CD4-positive, alpha-beta T cell (primary cell): Measurements from ENCODE around the gene LEP. TPM values are rescaled to one million over a fixed set of nuclear protein-coding genes. Genes with fewer than 3 reads are reported as not detected.

ENCODE experiments used
- ATAC-seq: fragments of 200-7000 bp; cut with Tn5 transposase; one replicate; pipeline ENCODE4 v1.10.0; 2022; ENCODE audit warnings: mild to moderate bottlenecking; ENCODE audit not compliant: poor library complexity
- CTCF ChIA-PET: fragments of 350-600 bp; sonication (Branson Sonifier 250); formaldehyde crosslinking; loops from one replicate; lab custom pipeline; 2021; ENCODE audit warnings: antibody characterized with exemption, inconsistent platforms; lab: Charles Lee
- POLR2A ChIA-PET: fragments of 350-600 bp; sonication (Branson Sonifier 250); formaldehyde crosslinking; loops from one replicate; lab custom pipeline; 2021; ENCODE audit warnings: antibody characterized with exemption, inconsistent platforms; lab: Charles Lee
- DNase-seq, 14 experiments: peaks; one replicate each; pipeline ENCODE4 v3.0.0-alpha.2; 2013 to 2020; ENCODE audit warnings: mixed read lengths in 2 of 14
- H3K27ac ChIP-seq, 2 donors: one replicate each; pipeline versions ENCODE4 v1.5.1 to v1.7.0; 2013; ENCODE audit warnings: low read length in 2 of 2, low read depth in 1 of 2, mild to moderate bottlenecking in 1 of 2
- H3K27me3 ChIP-seq, 2 experiments: 1 replicate in 1 of 2; 2 replicates in 1 of 2; pipeline versions ENCODE4 v1.6.1 to v1.7.0; 2013; ENCODE audit warnings: low read length in 2 of 2, control low read depth in 1 of 2, mild to moderate bottlenecking in 1 of 2, moderate library complexity in 1 of 2; ENCODE audit not compliant: insufficient read depth in 2 of 2, control insufficient read depth in 1 of 2
- H3K36me3 ChIP-seq: one replicate; pipeline ENCODE4 v1.6.1; 2013; ENCODE audit warnings: low read length, control low read depth; ENCODE audit not compliant: insufficient read depth
- H3K4me1 ChIP-seq: one replicate; pipeline ENCODE4 v1.6.1; 2013; ENCODE audit warnings: low read length, control low read depth; ENCODE audit not compliant: insufficient read depth
- H3K4me3 ChIP-seq: one replicate; pipeline ENCODE4 v1.5.1; 2013; ENCODE audit warnings: mild to moderate bottlenecking, low read length, moderate library complexity
- H3K9me3 ChIP-seq, 2 experiments: 1 replicate in 1 of 2; 2 replicates in 1 of 2; pipeline versions ENCODE4 v1.6.1 to v1.7.0; 2013; ENCODE audit warnings: low read length in 2 of 2, mild to moderate bottlenecking in 2 of 2, control low read depth in 1 of 2, moderate library complexity in 1 of 2; ENCODE audit not compliant: control insufficient read depth in 1 of 2, insufficient read depth in 1 of 2
- H3K27ac Mint-ChIP-seq: one replicate; pipeline ENCODE4 v1.8.0; 2020; ENCODE audit warnings: mixed read lengths
- H3K27me3 Mint-ChIP-seq: one replicate; pipeline ENCODE4 v1.8.0; 2021; ENCODE audit warnings: mixed read lengths
- H3K36me3 Mint-ChIP-seq: one replicate; pipeline ENCODE4 v1.8.0; 2021; ENCODE audit warnings: low read depth, mixed read lengths
- H3K4me1 Mint-ChIP-seq: one replicate; pipeline ENCODE4 v1.8.0; 2021; ENCODE audit warnings: low read depth, mixed read lengths
- H3K4me3 Mint-ChIP-seq: one replicate; pipeline ENCODE4 v1.8.0; 2020; ENCODE audit warnings: mild to moderate bottlenecking, mixed read lengths
- H3K9me3 Mint-ChIP-seq: one replicate; pipeline ENCODE4 v1.8.0; 2020; ENCODE audit warnings: mixed read lengths
- CTCF ChIP-seq: fragments of 200-600 bp; IDR thresholded peaks from one replicate; pipeline ENCODE4 v1.8.0; 2022; ENCODE audit warnings: antibody characterized with exemption, mild to moderate bottlenecking
- intact Hi-C, 2 experiments: fragments of 100-400 bp; cut with DNase I in 1 of 2; cut with micrococcal nuclease in 1 of 2; formaldehyde crosslinking; loops; one replicate each; pipeline versions ENCODE4 v1.15.1 to v1.9.0; 2023 to 2025; cut with DNase I, micrococcal nuclease
- total RNA-seq, 174 experiments: library from RNA in 2 of 174; stranded (reverse) in 2 of 174; gene quantifications; one replicate each; pipeline ENCODE4 v1.2.3 and lab custom pipeline; 2021 to 2026

The LEP gene
- total RNA-seq, 2 experiments from 2014 or later: not detected

- no peaks in the 10 kb centered on the region for H3K9me3 ChIP-seq
- no peak overlapping the region for H3K27ac ChIP-seq
- Mint-ChIP-seq H3K36me3 (no peaks in the 10 kb centered on the region), H3K4me3 (no peak overlapping the region), H3K27me3 (peaks cover 14% of the 10 kb centered on the region), H3K9me3 (no peaks in the 10 kb centered on the region), H3K27ac (no peak overlapping the region), H3K4me1 (peaks cover 2% of the 10 kb centered on the region)
- H3K4me3 ChIP-seq: no peak overlapping the region
- H3K4me1 ChIP-seq: peaks cover 1% of the 10 kb centered on the region
- POLR2A ChIA-PET: no interaction called here
- no peak for DNase-seq
- CTCF ChIA-PET: no interaction called here
- H3K36me3 ChIP-seq: no peaks in the 10 kb centered on the region
- peaks cover 4 to 5% of the 10 kb centered on the region in 2 experiments for H3K27me3 ChIP-seq
- TF ChIP-seq CTCF: no peak
- ATAC-seq: no peak
- intact Hi-C loops: no loop called here
Observed at GRCh38 chr7:128231677-128232076, 9.4 kb upstream of the LEP start.

GRCh38 chr7:128233471-128233870 is 7.6 kb upstream of the LEP start:
- peaks cover under 1 to 5% of the 10 kb centered on the region in 2 experiments for H3K9me3 ChIP-seq
- Mint-ChIP-seq H3K27ac (no peak overlapping the region), H3K36me3 (no peaks in the 10 kb centered on the region), H3K27me3 (peaks cover 11% of the 10 kb centered on the region), H3K4me1 (peaks cover 6% of the 10 kb centered on the region), H3K9me3 (no peaks in the 10 kb centered on the region), H3K4me3 (no peak overlapping the region)
- CTCF ChIA-PET: no interaction called here
- ATAC-seq: no peak
- H3K4me1 ChIP-seq: peaks cover 6% of the 10 kb centered on the region
- H3K27ac ChIP-seq: no peak overlapping the region
- no peaks in the 10 kb centered on the region for H3K36me3 ChIP-seq
- POLR2A ChIA-PET: interaction anchor here (0.7 kb wide), 1 partner anchor 11 kb away, joined by 3 read pairs; no protein-coding TSS in a partner anchor
- TF ChIP-seq CTCF: no peak
- H3K4me3 ChIP-seq: no peak overlapping the region
- peaks cover 0 to 5% of the 10 kb centered on the region in 2 experiments for H3K27me3 ChIP-seq
- no peak for DNase-seq
- intact Hi-C loops: no loop called here

GRCh38 chr7:128234476-128235026 is 6.5 kb upstream of the LEP start:
- CTCF ChIA-PET: no interaction called here
- TF ChIP-seq CTCF: no peak
- H3K36me3 Mint-ChIP-seq: no peaks in the 10 kb centered on the region
- POLR2A ChIA-PET: no interaction called here
- Histone ChIP-seq H3K4me3 (no peak overlapping the region), H3K9me3 (peaks cover 4 to 6% of the 10 kb centered on the region in 2 experiments), H3K27ac (no peak overlapping the region), H3K36me3 (no peaks in the 10 kb centered on the region), H3K4me1 (peaks cover 6% of the 10 kb centered on the region), H3K27me3 (peaks cover 0 to 3% of the 10 kb centered on the region in 2 experiments)
- peaks cover 17% of the 10 kb centered on the region for H3K27me3 Mint-ChIP-seq
- intact Hi-C loops: no loop called here
- H3K4me1 Mint-ChIP-seq: peaks cover 6% of the 10 kb centered on the region
- ATAC-seq (no peak), DNase-seq (no peak)
- no peaks in the 10 kb centered on the region for H3K9me3 Mint-ChIP-seq
- no peak overlapping the region for H3K4me3 Mint-ChIP-seq
- no peak overlapping the region for H3K27ac Mint-ChIP-seq
